HG03469 (cell line): ENCODE data around the gene ZDHHC17.

Source experiments
- ATAC-seq: cut with Tn5 transposase; IDR thresholded peaks from one replicate; pipeline ENCODE4 v1.9.1; 2021; ENCODE audit warnings: mild to moderate bottlenecking, moderate library complexity, moderate number of reproducible peaks; ENCODE audit not compliant: unreplicated experiment

The ZDHHC17 gene

DNA sequence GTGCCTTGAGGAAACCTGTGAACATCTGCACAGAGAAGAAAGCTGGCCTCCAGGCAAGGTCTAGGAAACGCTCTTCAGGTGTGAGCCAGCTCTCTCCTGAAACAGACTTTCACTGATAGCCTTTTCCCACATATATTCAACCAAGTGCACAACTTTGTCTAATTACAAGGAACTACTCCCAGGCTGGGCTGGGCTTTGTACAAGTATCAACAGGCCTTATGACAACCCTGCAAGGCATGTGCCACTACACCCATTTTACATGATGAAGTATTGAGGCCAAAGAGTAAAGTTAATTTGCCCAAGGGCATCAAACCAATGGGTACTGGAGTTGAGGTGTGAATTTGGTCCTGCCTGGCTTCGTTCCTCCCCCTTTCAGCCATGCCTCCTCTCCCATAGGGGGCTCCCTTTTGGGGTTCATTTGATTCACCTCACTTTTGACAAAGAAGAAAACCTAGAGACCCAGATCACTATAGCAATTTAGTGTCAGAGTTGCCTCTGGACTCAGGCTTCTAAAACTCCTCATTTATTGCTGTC lies 112.8 kb downstream of the ZDHHC17 start:
- ATAC-seq: no peak

DNA sequence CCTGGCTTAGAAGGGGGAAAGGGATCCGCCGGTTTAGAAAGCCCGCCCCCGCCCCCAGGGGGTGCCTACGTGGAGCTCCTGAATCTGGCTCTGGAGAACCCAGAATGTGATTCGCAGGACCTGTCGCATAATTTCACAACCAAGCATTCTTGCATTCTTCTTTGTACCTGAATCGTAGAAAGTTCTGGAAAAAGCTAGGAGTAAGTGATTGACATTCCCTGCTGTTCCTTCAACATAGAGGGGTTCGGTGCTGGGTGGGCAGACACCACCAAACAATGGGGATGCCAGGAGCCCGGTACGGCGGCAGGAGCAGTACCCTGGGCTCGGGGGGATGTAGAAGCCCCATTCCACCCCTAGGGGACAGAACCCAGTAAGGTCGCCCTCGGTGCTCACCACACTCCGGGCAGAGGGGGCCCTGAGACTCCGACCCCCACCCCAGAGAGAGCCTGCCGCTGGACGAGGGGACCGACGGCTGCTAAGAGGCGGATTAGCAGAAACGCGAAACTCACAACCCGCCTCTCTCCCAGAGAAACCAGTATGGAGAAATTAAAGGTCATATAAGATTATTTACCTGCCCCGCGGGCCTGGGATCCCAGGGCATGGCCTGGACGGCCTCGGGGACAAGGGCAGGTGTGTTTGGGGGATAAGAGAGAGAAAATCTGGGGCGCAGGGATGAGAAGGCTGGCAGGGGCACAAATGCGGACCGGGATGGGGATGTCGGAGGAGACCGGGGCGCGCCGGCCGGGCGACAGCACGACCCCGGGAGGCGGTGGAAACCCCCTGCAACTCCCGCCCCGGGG lies 114.4 kb downstream of the ZDHHC17 start:
- peak; percentile 19 for ATAC-seq

DNA sequence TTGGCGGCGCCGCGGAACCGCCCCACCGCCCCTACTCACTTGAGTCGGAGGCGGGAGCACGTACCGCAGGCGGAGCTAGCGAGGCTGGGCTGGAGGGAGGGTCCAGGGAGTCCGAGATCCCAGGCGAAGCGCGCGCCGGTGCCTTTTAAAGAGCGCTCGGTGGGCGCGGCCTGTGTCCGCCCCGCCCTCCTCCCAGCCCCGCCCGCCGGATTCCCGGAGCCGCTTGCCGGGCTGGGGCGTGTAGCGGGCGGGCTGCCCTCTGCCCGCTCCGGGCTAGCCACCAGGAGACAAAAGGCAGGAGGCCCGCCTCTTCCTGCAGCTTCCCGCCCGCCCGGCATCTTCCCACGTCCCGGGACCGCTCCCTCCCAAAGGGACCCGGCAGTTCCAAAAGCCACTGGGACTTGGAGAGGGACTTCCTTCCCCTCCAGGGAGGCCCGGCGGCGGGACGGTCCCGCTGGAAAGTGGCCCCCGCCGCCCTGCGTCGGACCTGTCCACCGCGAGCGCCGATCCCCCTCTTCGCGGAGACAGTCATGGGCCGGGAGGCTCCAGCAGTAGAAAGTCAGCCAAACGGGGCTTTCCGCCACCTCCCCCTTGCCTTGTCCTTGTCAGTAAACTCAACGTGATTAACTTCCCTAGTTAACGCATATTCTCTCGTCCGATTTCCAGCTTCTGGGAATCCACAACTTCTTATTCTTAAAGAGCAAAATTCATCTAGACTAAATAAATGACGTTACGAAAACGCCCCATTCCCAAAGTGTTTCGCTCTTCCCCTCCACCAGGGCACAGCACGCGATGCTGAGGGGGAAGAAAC lies 115.2 kb downstream of the ZDHHC17 start, which contains the start of gene CSRP2:
CSRP2 (minus strand) TSS at position 121 of the 811 bp plus-strand sequence. CDS start 12,759 bp downstream, outside the sequence.
- ATAC-seq: peak; percentile 71

- peak; percentile 4 for ATAC-seq
These were observed 116.0 kb downstream of the ZDHHC17 start for GRCh38 chr12:76879710-76880518.

DNA sequence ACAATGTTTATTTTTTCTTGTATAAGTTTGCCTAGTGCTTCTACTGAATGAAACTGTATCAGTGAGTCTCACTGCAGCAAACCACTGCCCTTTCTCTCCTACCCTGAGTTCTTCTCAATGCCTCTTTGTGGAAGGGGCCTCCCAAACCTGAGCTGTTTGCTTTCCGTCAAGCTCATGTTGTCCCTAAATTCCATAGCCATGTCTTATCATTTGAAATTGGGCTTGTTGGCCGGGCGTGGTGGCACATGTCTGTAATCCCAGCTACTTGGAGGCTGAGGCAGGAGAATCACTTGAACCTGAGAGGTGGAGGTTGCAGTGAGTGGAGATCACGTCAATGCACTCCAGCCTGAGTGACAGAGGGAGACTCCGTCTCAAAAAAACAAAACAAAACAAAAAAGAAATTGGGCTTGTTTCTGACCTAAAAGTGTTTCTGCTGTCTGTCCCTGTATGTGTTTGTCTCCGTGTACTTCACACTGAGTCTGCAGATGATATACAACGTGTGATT lies 116.7 kb downstream of the ZDHHC17 start:
- ATAC-seq: no peak

DNA sequence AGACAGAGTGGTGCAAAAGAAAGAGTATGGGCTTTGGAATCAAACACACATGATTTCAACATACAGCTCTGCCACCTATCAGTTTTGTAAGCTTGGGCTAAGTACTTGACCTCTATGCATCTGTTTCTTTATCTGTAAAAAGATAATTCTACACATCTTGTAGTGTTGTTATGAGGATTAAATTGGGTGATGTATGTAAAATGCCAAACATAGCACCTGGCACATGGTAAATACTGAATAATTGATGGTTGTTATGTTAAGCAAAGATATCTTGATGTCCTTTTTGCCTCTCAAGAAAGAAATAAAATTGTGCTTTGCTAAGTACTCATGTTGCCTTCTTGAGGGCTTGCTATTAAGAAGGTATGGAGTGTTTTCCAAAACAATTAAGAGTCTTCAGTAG lies 117.2 kb downstream of the ZDHHC17 start:
- no peak for ATAC-seq

- no peak for ATAC-seq
These were observed 118.5 kb downstream of the ZDHHC17 start for GRCh38 chr12:76882367-76882766.

DNA sequence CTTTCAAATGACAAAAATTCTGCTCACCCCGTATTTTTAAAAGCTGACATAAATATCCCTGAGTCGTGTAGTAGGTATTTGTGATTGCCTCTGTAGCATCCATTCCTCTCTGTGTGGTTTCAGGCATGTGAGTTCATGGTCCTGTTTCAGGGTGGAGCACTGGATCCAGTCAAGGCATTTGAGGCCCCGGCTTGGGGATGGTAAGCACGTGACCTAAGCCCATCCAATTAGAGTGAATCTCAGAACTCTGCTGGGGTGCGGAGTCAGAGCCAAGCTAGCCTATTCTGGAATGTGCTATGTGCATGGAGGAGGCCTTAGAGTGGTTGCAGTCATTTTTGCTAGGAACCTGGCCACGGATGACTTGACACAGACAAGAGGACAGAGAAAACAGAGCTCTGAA lies 119.2 kb downstream of the ZDHHC17 start:
- ATAC-seq: no peak

DNA sequence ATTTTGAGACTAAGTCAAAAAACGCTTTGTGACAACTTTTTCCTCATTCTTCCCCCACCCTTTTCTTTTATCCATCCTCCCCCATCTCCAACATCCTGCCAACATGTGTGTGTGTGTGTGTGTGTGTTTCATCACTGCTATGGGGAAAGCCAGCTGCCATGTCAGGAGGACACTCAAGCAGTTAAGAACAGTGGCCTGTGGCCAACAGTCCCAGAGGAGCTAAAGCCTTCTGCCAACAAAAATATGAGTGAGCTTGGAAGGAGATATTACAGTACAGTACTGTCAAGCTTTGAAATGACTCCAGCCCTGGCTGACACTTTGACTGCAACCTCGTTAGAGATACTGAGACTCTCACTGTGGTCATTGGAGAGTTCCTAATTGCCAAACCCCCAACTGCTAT lies 119.9 kb downstream of the ZDHHC17 start:
- ATAC-seq: no peak

DNA sequence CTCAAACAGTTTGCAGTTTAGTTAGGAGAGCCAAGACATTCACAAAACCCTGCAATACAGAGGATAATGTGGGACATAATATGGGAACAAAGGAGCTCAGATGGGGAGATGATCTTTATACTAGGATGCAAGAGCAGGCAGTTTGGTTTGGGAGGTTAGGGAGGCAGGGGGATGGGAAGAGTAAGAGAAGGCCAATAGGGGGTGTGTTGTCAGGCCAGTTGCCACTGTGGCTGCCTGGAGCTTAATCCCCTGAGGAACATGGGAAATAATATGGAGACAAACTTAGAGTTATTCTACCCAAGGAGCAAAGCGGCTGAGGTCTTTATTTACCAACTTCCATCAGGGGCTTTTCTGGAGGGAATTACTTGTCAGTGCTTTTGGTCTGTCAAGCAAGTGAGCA lies 124.9 kb downstream of the ZDHHC17 start:
- no peak for ATAC-seq

- no peak for ATAC-seq
These were observed 126.5 kb downstream of the ZDHHC17 start for GRCh38 chr12:76890151-76891143.

DNA sequence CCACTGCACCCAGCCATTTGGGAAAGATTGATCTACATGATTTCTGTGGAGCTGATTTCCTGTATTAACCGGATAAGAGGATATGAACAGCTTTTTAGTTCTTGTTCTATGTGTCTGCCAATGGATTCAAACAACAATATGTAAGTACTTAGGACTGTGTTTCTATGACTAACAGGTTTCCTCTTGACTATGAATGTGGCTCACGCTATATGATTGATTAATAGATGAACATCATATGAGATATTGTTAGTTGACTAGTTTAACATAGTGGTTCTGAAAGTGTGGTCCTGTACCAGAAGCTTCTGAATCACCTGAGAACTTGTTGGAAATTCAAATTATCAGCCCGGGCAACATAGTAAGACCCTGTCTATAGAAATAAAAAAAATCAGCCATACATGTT lies 127.7 kb downstream of the ZDHHC17 start:
- ATAC-seq: no peak

GRCh38 chr12:76895796-76896195 lies 131.9 kb downstream of the ZDHHC17 start:
- ATAC-seq: no peak

- no peak for ATAC-seq
These were observed 132.4 kb downstream of the ZDHHC17 start for GRCh38 chr12:76896274-76896673.

- no peak for ATAC-seq
These were observed 134.5 kb downstream of the ZDHHC17 start for GRCh38 chr12:76898442-76898841.

- ATAC-seq: no peak
These were observed 135.6 kb downstream of the ZDHHC17 start for GRCh38 chr12:76899522-76899921.

GRCh38 chr12:76901628-76902380 lies 137.9 kb downstream of the ZDHHC17 start:
- no peak for ATAC-seq
